ENCODE measurements around the gene SAMD4B.
A peak's percentile ranks its signal among the peaks of the same experiment; 100 is the strongest.

Gene SAMD4B

DNA sequence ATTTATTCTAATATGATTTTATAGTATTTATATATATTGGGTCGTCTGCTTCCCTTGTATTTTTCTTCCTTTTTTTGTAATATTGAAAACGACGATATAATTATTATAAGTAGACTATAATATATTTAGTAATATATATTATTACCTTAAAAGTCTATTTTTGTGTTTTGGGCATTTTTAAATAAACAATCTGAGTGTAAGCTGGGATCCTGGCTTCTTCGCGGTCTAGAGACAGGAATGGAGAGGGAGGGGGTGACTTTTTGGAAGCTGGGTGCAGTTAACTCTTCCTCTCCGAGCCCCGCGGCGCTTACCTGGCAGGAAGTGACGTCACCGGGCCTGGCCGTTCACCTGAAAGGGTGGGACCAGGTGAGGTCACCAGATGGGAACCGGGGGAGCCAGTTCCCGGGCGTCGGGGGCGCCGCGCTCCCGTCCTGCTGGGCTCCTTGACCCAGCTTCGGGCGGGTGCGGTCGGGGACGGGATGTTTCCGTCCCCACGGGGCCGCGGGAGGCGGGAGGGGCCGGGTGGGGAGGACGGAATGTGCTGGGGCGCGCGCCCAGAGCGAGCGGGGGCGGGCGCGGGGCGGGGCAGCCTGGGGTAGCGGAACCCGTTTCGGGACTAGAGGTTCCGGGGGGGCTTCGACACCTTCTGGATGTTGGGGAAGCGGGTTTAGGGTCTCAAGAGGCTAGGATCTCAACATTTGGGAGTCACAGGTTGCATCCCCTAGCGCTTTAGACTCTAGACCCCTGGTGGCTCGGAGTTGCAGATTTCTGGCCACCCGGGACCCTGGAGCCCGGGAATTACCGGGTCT is 67.2 kb downstream of the SAMD4B start:
- no peak for DNase-seq (ENCODE audit: low spot score)

DNA sequence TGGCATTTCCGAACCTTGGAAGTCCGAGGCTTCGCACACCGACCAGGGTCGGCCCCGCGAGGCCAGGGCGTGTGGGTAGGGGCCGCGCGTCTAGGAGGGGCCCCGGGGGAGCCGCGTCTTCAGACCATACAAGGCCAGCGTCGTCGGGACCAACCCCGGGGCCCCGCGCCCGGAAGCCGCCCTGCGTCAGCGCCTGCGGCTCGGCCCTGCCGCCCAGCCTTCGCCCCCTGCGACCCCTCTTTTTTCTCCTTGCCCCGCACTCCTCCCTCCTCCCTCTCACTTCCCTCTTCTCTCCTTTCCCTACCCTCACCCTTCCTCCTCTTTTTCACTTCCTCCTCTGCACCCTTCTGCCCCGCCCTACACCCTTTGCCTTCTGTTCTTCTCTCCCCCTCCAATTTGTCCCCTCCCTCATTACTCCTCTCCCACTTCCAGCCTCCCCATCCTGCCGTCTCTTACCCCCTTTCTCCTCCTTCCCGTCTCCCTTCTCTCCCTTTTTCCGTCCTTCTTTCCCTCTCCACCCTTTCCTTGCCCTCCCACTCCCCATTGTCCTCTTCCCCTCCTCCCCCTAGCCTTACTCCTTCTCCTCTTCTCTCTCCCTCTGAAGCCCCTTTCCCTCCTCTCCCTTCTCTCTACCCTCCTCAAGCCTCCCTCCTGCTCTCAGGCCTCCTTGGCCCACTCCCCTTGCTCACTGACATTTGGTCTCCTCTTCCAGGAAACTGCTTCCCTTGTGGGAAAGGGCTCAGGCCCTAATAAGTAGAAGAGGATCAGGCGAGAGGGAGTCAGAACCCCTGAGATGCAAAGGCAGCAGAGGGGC is 68.0 kb downstream of the SAMD4B start:
- no peak for DNase-seq (ENCODE audit: low spot score)

DNA sequence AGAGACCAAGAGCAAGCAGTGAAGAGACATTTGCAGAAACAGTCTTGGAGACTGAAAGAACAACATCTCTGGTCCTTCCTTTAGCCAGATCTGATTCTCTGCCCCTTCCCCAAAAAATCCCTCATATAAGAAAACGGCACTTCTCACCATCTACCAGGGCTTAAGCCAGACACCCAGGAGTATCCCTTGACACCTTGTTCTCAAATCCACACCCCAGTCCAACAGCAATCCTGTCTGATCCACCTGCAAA is 68.5 kb downstream of the SAMD4B start:
- DNase-seq (ENCODE audit: low spot score) = no peak

DNA sequence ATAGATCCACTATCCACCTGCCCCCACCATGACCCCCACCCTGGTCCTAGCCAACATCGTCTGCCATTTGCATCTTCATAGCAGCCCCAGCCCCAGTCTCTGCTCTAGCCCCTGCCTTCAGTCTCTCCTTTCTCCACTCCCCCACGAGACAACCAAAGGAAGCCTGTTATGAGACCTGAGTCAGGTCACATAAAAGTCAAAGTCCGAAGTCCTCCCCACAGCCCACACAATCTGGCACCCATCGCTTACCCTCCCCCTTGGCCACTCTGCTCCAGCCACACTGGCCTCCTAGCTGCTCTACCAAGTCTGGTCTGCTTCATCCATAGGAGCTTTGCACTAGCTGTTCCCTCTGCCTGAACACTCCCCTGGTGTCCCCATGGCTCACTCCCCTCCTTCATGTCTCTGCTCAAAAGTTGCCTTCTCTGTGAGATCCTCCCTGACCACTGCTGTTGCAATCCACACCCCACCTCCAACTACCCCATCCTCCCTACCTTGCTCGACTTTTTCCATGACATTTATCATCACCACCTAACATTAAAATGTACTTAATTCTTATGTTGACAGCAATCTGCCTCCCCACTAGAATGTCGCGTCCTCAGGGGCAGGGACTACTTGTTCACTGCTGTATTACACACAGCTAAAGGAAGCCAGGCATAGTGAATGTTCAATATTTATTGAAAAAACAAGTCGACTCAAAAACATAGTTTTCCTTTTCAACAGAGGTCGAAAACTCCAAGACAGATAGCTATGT is 69.0 kb downstream of the SAMD4B start:
- DNase-seq (ENCODE audit: low spot score) = no peak

DNA sequence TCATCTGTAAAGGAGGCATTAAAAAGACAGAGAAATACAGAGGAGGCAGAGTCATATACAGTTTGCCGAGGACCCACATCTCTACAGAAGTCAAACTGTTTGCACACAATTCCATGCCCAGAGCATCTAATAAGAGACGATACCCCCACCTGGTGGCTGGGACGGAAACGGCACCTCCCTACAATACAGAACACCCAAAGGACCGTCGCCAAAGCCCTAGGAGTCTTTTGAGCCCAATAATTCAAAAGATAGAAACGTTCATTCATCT is 69.5 kb downstream of the SAMD4B start:
- peak; percentile 92 for DNase-seq (ENCODE audit: low spot score)

DNA sequence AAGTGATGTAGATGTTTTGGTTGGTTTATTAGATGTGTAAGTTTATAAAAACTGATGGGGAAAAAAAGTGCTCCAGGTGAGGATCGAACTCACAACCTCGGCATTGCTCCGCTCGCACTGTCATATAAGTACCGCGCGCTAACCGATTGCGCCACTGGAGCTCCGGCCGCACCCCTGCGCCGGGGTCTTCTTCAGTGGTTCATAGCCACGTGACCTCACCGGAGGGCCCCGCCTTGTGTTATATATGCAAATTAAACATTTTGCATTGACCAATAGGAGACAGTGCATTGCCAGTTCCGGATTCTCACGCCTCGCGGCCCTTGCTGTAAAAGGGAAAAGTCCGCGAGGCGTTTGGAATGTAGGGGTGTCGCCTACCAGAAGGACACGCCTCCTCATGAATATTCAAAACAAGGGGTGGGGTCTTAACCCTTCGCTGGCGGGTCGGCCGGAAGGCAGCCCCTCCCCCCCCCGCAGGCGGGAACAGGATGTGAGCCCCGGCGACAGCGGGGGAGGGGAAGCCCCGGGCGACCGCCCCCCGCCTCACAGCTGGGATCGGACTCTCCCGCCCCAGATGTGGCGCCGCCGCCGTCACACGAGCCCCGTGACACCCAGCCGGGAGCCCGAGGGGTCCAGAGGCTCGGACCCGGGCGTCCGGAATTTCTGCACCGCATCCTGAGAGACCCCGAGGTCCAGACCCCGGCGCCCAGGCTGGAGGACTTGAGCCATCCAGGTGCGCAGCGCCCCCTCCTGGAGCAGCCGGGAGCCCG is 70.1 kb downstream of the SAMD4B start, which contains the start of gene PLEKHG2:
TSS of gene PLEKHG2 (plus strand) at position 570 of the 767 bp plus-strand sequence. CDS start 1,418 bp downstream, outside the sequence.
- peak; percentile 99 for DNase-seq (ENCODE audit: low spot score)

DNA sequence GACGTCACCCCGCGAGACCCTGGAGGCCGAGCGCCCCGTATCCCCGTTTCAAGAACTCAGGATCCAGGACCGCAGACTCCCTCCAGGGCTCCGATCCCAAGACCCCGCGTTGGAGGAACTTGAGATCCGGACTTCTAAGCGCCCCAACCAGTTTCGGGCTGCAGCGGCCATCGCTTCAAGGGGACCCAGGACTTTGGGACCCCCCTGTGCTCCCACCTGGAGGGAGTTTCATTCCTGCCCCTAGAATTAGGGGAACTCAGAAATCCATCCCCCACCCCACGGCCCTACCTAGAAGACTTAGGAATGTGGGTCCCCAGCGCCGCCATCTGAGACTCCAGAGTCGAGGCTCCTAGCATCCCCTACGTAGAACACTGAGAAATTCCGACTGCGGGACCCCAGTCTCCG is 70.6 kb downstream of the SAMD4B start:
- no peak for DNase-seq (ENCODE audit: low spot score)

DNA sequence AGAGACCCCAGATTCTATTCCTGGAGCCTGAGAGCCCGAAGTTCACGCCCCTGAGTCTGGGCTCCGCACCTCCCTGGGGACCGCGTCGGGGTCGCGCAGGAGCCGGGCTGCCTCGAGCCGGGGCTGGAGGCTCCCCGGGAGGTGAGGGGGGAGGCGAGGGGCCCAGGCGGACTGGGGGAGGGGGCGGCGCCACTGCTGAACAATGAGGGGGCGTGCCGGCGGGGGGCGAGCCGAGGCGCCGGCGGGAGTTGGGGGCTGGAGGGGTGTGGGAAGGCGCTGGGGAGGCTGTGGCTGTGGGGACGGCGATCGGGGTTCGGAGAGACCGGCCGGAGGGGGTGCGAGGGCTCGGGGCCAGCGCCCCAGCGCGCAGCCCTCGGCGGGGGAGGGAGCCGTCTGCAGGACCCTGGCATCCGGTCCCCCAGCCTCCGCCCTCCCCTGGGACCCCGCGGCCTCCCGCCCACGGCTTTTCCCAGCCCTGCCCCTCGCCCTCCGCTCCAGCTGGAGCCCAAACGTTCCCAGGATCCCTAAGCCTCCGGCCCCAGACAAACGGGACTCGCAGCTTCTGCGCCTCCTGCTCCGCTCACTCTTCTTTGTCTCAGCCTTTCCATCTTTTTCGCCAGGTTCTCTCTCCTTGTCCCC is 71.2 kb downstream of the SAMD4B start:
- DNase-seq (ENCODE audit: low spot score) = peak; percentile 63

DNA sequence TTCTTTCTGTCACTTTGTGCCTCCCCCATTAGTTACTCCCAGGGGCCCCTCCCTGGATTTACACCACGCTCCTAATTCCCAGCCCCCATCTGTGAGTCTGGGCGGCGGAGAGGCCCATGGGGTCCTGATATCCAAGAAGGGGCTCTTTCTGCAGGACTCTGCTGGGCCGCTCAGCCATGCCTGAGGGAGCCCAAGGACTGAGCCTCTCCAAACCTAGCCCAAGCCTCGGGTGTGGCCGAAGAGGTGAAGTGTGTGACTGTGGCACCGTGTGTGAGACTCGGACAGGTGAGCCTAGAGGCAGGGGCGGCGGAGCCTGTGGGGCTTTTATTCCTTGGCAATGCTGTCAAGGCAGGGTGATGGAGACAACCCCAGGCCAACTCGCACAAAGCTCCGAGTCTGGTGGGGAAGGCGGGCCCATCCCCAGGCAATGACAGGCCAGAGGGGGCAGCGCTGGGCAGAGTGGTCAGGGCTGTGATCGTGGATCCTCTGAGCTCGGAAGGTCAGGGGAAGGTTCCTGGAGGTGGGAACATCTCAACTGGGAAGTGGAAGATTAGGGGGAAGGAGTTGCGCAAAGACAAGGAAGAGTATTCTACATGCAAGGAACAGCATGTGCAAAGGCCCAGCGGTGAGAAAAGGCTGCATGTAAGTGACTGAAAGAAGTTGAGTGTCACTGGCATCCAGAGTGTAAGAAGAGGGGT is 71.8 kb downstream of the SAMD4B start:
- DNase-seq (ENCODE audit: low spot score) = no peak

DNA sequence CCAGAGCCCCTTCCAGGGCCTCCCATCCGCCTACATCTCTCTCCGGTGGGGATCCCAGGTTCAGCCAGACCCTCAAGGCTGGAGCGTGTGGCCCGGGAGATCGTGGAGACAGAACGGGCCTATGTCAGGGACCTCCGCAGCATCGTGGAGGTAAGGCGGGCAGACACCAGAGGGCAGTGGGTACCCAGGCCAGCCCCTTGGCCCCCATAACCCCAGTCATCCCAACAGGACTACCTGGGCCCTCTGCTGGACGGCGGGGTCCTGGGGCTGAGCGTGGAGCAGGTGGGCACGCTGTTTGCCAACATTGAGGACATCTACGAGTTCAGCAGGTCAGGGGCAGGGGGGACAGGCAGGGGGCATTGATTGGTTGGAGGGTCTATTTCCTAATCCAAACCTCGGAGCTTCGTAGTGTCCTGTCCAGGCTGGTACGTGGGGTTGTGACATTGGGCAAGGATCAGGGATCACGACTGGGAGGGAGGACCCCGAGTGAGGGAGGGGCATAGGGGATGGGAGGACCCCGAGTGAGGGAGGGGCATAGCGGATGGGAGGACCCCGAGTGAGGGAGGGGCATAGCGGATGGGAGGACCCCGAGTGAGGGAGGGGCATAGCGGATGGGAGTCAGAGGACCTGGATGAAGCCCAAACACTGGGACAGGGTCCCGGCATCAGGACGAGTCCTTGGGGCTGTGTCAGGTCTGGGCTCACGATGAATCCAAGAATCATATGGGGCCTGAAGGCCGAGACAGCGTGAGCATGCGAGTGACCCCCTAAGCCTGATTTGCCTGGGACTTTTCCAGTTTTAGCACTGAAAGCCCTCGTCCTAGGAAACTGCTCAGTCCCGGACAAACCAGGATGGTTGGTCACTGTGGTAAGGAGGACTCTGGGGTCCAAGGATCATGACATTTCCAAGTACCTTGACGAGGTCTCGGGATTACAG is 73.2 kb downstream of the SAMD4B start:
- no peak for DNase-seq (ENCODE audit: low spot score)

DNA sequence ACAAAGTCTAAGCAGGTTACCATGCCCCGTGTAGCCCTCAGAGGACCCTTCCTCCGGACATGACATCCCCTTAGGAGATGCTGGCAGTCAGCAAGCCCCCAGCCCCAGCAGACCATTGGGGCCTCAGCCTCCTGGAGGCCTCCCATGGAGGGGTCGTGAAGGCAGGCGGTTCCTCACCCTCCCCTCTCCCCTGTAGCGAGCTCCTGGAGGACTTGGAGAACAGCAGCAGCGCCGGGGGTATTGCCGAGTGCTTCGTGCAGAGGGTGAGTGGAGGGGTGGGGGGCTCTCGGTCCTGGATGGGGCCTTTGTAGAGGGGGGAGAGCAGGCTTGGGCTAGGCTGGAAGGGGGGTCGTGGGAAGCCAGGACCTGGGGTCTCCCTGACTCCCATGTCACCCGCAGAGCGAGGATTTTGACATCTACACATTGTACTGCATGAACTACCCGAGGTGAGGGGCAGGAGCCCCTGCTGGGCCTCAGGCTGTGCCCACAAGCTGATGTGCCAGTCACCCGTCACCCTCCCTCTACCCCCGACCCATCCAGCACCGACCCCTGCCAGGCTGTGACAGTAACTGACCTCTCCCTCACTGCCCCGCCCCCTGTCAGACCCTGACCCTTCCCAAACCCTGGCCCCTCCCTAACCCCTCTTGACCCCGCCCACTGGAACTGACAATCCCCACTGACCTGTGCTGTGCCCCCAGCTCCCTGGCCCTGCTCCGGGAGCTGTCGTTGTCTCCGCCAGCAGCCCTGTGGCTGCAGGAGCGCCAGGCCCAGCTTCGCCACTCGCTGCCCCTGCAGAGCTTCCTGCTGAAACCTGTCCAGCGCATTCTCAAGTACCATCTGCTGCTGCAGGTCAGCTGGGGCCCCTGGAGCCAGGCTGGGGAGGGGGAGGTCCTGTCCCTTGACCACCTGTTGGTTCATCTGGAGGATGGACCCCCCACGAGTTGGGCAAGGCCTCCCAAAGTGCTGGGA is 74.2 kb downstream of the SAMD4B start:
- DNase-seq (ENCODE audit: low spot score) = no peak

DNA sequence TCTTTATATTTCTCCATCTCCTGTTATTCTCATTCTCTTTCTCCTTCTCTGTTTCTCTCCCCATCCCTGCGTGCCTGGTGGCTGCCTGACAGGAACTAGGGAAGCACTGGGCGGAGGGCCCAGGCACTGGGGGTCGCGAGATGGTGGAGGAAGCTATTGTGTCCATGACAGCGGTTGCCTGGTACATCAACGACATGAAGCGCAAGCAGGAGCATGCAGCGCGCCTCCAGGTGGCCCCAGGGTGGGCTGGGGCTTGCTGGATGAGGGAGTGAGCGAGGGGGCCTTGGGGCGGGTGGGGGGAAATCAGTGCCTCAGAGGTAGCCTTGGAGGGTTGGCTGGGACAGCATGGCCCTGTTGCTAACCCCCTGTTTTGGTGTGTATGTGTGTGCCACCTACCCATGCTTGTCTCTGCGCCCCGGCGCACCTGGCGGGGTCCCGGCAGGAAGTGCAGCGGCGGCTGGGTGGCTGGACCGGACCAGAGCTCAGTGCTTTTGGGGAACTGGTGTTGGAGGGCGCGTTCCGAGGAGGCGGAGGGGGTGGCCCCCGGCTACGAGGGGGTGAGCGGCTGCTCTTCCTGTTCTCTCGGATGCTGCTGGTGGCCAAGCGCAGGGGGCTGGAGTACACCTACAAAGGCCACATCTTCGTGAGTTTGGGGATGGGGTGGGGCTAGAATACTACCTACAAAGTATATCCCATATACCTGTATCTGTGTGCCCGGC is 75.4 kb downstream of the SAMD4B start:
- no peak for DNase-seq (ENCODE audit: low spot score)

DNA sequence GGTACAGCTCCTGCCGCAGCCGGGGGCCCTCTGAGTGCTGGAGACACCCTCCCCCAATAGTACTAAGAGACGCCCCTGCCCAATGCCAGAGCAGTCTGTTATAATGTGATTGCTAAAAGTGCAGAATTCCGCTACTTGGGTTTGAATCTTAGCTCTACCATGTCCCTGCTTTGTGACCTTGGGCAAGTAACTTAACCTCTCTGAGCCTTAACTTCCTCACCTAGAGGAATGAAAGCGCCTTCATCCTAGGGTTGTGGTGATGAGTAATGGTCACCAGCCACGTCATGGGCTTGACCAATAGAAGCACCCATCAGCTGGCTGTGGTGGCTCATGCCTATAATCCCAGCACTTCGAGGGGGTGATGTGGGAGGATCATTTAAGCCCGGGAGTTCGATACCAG is 76.8 kb downstream of the SAMD4B start:
- DNase-seq (ENCODE audit: low spot score) = no peak

DNA sequence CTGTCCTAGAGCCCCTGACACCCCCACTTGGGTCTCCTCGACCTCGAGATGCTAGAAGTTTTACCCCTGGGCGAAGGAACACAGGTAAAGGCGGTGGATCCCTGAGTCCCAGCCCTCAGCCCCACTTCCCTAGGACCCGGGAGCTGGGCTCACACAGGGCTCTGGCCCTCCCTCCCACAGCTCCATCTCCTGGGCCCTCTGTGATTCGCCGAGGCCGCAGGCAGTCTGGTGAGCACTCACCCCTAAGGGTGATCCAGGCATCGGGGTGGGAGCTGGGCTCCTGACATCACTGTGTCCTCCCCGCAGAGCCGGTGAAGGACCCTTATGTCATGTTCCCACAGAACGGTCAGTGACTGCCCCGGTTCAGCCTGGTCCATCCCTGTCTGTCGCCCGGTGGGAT is 78.5 kb downstream of the SAMD4B start:
- DNase-seq (ENCODE audit: low spot score) = no peak

DNA sequence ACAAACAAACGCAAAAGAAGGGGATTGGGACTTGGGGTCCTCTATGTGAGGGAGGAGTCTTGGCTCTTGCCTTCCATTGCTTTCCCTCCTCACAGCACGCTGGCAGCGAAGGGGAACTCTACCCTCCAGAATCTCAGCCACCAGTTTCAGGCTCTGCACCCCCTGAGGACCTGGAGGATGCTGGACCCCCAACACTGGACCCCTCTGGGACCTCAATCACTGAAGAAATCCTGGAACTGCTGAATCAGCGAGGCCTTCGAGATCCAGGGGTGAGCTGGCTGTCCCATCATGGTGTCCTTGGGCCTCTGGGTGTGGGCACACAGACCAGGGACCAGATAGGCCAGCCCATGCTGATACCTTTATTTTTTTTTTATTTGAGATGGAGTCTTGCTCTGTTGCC is 79.8 kb downstream of the SAMD4B start:
- DNase-seq (ENCODE audit: low spot score) = no peak

DNA sequence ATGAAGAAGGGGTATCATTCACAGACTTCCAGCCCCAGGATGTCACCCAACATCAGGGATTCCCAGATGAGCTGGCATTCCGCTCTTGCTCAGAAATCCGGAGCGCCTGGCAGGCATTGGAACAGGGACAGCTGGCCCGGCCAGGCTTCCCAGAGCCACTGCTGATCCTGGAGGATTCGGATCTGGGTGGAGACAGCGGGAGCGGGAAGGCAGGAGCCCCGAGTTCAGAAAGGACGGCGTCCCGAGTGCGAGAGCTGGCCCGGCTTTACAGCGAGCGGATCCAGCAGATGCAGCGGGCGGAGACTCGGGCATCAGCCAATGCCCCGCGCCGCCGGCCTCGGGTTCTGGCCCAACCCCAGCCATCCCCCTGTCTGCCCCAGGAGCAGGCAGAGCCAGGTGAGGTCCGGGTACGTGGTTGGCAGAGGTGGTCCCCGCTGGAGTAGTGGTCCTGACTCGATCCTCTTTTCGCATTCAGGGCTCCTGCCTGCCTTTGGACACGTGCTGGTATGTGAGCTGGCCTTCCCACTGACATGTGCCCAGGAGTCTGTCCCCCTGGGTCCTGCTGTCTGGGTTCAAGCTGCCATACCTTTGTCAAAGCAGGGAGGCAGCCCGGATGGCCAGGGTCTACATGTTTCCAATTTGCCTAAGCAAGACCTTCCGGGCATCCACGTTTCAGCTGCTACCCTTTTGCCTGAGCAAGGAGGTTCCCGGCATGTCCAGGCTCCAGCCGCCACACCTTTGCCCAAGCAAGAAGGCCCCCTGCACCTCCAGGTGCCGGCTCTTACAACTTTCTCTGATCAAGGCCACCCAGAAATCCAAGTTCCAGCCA is 81.3 kb downstream of the SAMD4B start:
- DNase-seq (ENCODE audit: low spot score) = no peak

DNA sequence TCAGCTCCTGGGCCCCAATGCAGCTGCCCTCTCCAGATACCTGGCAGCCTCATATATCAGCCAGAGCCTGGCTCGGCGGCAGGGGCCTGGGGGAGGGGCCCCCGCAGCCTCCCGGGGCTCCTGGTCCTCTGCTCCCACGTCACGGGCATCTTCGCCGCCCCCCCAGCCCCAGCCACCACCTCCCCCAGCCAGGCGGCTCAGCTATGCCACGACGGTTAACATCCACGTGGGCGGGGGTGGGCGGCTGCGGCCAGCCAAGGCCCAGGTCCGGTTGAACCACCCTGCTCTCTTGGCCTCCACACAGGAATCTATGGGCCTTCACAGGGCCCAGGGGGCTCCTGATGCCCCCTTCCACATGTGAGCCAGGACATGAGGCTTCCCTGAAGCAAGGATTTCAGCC is 82.7 kb downstream of the SAMD4B start:
- DNase-seq (ENCODE audit: low spot score) = no peak
